ENCODE data around the gene ACSF3.

DNA sequence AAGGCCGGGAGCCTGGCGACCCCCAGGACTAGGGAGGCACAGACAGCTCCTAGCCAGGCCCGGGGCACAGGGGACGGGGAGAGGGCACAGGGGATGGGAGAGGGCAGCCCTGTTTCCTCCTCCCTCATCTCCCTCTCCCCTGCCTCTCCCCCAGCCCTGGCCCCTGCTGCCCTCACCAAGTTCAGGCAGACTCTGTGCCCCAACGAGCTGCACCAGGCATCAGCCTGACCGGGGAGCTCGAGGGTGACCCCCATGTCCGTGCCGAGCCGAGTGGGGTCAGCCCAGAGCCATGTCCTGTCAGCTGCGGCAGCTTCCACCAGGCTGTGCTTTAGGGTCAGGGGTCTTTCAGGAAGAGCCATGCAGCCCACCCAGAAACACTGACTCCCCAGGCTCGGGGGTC lies 83.8 kb downstream of the ACSF3 start:
- TF ChIP-seq CTCF (IDR thresholded peaks at IDR 0.05) = no peak
- TF ChIP-seq POLR2AphosphoS5 (IDR thresholded peaks at IDR 0.05) = no peak
- no peak for TF ChIP-seq EP300 (IDR thresholded peaks at IDR 0.05)
